HL-60 (cell line): ENCODE measurements around the gene CORT.

Experiments used
- CTCF ChIP-seq: IDR thresholded peaks from one replicate; pipeline ENCODE4 v1.5.1; 2011; ENCODE audit warnings: low read length, control low read depth, inconsistent platforms; ENCODE audit not compliant: insufficient read depth
- POLR2AphosphoS5 ChIP-seq: IDR thresholded peaks from 2 replicates; pipeline ENCODE4 v1.6.1; 2012; ENCODE audit warnings: low read depth
- TF ChIP-seq, protein P1 (sequence below): IDR thresholded peaks from 2 replicates; pipeline ENCODE4 v1.6.1; 2012; ENCODE audit warnings: low read depth; ENCODE audit not compliant: insufficient replicate concordance

DNA sequence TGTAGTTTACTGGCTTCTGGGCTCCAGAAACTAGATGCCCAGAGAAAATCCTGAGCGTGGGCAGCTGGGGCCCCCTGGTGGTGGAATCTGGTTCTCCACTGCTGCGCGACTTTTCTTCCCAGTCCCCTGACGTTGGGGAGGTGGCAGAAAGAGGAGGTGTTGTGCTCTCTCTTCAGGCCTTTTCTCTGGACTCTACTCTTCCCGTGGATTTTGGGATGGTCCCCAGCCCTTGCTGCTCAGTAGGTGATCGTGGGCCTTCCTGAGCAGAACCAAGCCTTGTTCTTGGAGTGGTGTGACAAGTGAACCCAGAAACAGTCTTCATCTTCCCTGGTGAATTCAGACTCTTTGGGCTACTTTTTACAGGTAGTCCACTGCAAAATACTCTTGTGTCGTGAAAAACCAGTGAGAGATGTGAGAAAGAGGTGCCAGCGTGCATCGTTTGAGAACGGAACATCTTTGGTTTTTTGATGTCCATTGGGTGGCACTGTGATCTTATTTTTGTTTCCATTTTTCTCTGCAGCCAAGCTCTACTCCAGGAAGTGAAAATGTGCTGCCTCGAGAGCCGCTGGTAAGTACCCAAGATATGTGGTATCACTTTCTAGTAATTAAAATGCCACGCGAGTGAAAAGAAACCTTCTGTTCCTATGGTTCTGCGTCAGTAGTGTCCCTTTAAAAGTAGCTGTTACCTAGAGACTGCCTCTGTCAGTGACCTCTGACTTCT lies 45.1 kb downstream of the CORT start:
- peak; percentile 88 for TF ChIP-seq CTCF
- TF ChIP-seq POLR2AphosphoS5 = no peak
- TF ChIP-seq, protein P1, sequence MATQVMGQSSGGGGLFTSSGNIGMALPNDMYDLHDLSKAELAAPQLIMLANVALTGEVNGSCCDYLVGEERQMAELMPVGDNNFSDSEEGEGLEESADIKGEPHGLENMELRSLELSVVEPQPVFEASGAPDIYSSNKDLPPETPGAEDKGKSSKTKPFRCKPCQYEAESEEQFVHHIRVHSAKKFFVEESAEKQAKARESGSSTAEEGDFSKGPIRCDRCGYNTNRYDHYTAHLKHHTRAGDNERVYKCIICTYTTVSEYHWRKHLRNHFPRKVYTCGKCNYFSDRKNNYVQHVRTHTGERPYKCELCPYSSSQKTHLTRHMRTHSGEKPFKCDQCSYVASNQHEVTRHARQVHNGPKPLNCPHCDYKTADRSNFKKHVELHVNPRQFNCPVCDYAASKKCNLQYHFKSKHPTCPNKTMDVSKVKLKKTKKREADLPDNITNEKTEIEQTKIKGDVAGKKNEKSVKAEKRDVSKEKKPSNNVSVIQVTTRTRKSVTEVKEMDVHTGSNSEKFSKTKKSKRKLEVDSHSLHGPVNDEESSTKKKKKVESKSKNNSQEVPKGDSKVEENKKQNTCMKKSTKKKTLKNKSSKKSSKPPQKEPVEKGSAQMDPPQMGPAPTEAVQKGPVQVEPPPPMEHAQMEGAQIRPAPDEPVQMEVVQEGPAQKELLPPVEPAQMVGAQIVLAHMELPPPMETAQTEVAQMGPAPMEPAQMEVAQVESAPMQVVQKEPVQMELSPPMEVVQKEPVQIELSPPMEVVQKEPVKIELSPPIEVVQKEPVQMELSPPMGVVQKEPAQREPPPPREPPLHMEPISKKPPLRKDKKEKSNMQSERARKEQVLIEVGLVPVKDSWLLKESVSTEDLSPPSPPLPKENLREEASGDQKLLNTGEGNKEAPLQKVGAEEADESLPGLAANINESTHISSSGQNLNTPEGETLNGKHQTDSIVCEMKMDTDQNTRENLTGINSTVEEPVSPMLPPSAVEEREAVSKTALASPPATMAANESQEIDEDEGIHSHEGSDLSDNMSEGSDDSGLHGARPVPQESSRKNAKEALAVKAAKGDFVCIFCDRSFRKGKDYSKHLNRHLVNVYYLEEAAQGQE = no peak
